Smooth muscle cell (in vitro differentiated cells): ENCODE measurements around the gene FLT1. TPM values are rescaled to one million over a fixed set of nuclear protein-coding genes. Genes with fewer than 3 reads are reported as not detected.

Experiments used
- DNase-seq: peaks from one replicate; lab custom pipeline; 2025; ENCODE audit not compliant: unreplicated experiment; lab: John Stamatoyannopoulos, UW
- H2AFZ ChIP-seq: fragments of 200-600 bp; sonication (generic); 2 replicates; pipeline ENCODE4 v1.6.0; 2016; ENCODE audit warnings: antibody characterized with exemption, low read depth, mild to moderate bottlenecking
- H3F3A ChIP-seq: fragments of 200-600 bp; sonication (generic); 2 replicates; pipeline ENCODE4 v1.6.0; 2017; ENCODE audit warnings: antibody characterized with exemption, low read depth
- H3K27ac ChIP-seq: fragments of 200-600 bp; sonication (generic); 2 replicates; pipeline ENCODE4 v1.5.1; 2016; ENCODE audit warnings: low read depth, mild to moderate bottlenecking
- H3K27me3 ChIP-seq: fragments of 200-600 bp; sonication (generic); 2 replicates; pipeline ENCODE4 v1.6.1; 2016; ENCODE audit warnings: low read depth, mild to moderate bottlenecking
- H3K36me3 ChIP-seq: fragments of 200-600 bp; sonication (generic); 2 replicates; pipeline ENCODE4 v1.5.1; 2016; ENCODE audit warnings: low read depth
- H3K4me1 ChIP-seq: fragments of 200-600 bp; sonication (generic); 2 replicates; pipeline ENCODE4 v1.5.1; 2016; ENCODE audit warnings: low read depth
- H3K4me2 ChIP-seq: fragments of 200-600 bp; sonication (generic); 2 replicates; pipeline ENCODE4 v1.6.0; 2016; ENCODE audit warnings: mild to moderate bottlenecking
- H3K4me3 ChIP-seq: fragments of 200-600 bp; sonication (generic); 2 replicates; pipeline ENCODE4 v1.5.1; 2016; ENCODE audit warnings: mild to moderate bottlenecking
- H3K79me2 ChIP-seq: fragments of 200-600 bp; sonication (generic); 2 replicates; pipeline ENCODE4 v1.6.0; 2016; ENCODE audit warnings: low read depth, mild to moderate bottlenecking
- H3K9ac ChIP-seq: fragments of 200-600 bp; sonication (generic); 2 replicates; pipeline ENCODE4 v1.6.0; 2016; ENCODE audit warnings: low read depth
- H3K9me3 ChIP-seq: fragments of 200-600 bp; sonication (generic); replicated peaks from 2 replicates; pipeline ENCODE4 v1.5.1; 2016; ENCODE audit warnings: low read depth
- H4K20me1 ChIP-seq: fragments of 200-600 bp; sonication (generic); 2 replicates; pipeline ENCODE4 v1.6.0; 2016; ENCODE audit warnings: low read depth
- CTCF ChIP-seq: fragments of 200-600 bp; sonication (generic); IDR thresholded peaks from 2 replicates; pipeline ENCODE4 v1.5.1; 2017; ENCODE audit warnings: borderline replicate concordance, mild to moderate bottlenecking, antibody characterized with exemption; ENCODE audit not compliant: insufficient read depth, poor library complexity, severe bottlenecking
- WGBS: methylation state at CpG from one replicate; pipeline ENCODE4 v1.1.7; 2016; ENCODE audit warnings: low lambda C conversion rate; 5-methylcytosine and 5-hydroxymethylcytosine counted together
- polyA plus RNA-seq: library from polyadenylated mRNA; unstranded; fragments of >200 nt; fragmentation: Nextera tagmentation; extraction: Ambion mirVana; gene quantifications from 2 replicates; pipeline ENCODE4 v1.2.1, GENCODE V29; 2016
- total RNA-seq: library from RNA; depleted of rRNA; stranded (reverse); fragments of >200 nt; gene quantifications from 2 replicates; pipeline ENCODE4 v1.2.3, GENCODE V29; 2014

Gene FLT1
- total and polyA plus RNA-seq, 2 experiments from 2014 or later = 495 to 738 TPM

DNA sequence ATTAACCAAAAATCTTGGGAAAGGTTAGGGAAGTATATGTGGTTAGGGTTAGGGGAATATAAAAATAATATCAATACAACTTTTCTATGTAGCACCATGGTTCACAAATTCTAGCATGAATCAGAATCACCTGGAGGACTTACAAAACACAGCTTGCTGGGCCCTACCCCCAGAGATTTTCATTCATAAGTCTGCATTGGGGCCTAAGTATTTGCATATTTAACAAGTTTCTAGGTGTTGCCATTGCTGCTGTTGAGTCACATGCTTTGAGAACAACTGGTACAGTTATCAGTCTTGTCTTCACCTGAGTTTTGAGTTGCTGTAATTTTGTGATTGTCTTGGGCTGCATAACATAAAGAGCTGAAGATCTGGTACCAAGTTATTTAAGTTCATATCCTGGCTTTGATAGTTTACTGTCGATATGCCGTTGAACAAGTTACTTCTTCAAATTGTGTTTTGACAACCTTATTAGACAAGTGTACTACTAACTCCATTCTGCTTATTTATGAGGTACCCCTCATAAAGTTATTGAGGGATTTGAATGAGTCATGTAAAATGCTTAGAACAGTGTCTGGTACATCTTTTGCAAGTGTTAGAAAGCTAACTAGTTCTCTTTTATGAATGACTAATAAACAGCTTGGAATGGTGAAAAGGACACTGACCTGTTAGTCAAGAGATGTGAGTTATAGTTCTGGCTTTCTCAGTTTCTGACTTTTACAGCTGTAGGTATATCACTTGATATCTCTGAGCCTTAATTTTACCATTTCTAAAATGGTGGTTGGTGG is 223.7 kb downstream of the FLT1 start:
- peaks cover 8% of the 10 kb centered on the region for H4K20me1 ChIP-seq
- no peak overlapping the region for H2AFZ ChIP-seq
- DNase-seq = no peak
- H3K4me2 ChIP-seq = no peak overlapping the region
- H3K4me3 ChIP-seq = no peak overlapping the region
- H3K27ac ChIP-seq = no peak overlapping the region
- no peak for TF ChIP-seq CTCF
- 100% methylated on average over 2 of the region's 2 CpGs for WGBS
- H3K27me3 ChIP-seq = no peaks in the 10 kb centered on the region
- no peaks in the 10 kb centered on the region for H3K4me1 ChIP-seq
- H3K79me2 ChIP-seq = no peaks in the 10 kb centered on the region
- H3K9ac ChIP-seq = no peak overlapping the region
- H3K9me3 ChIP-seq = no peaks in the 10 kb centered on the region
- no peaks in the 10 kb centered on the region for H3K36me3 ChIP-seq
- H3F3A ChIP-seq = no peaks in the 10 kb centered on the region

GRCh38 chr13:28268800-28269223 is 226.1 kb downstream of the FLT1 start:
- Histone ChIP-seq H3K4me1 (no peaks in the 10 kb centered on the region), H3F3A (no peaks in the 10 kb centered on the region), H3K4me3 (no peak overlapping the region), H3K4me2 (no peak overlapping the region), H3K36me3 (no peaks in the 10 kb centered on the region), H3K79me2 (no peaks in the 10 kb centered on the region), H3K27me3 (no peaks in the 10 kb centered on the region), H3K9ac (no peak overlapping the region), H4K20me1 (peaks cover 8% of the 10 kb centered on the region), H3K9me3 (no peaks in the 10 kb centered on the region), H2AFZ (no peak overlapping the region), H3K27ac (no peak overlapping the region)
- TF ChIP-seq CTCF = no peak
- no peak for DNase-seq

- H3K4me3 ChIP-seq = no peak overlapping the region
- H3K9ac ChIP-seq = no peak overlapping the region
- TF ChIP-seq CTCF = no peak
- over 99% methylated on average over 4 of the region's 4 CpGs for WGBS
- no peak for DNase-seq
- H3K4me2 ChIP-seq = no peak overlapping the region
- H3K27me3 ChIP-seq = no peaks in the 10 kb centered on the region
- peaks cover 8% of the 10 kb centered on the region for H4K20me1 ChIP-seq
- H3K9me3 ChIP-seq = no peaks in the 10 kb centered on the region
- no peaks in the 10 kb centered on the region for H3K4me1 ChIP-seq
- peaks cover 7% of the 10 kb centered on the region for H3K36me3 ChIP-seq
- H3K79me2 ChIP-seq = no peaks in the 10 kb centered on the region
- H3F3A ChIP-seq = no peaks in the 10 kb centered on the region
- no peak overlapping the region for H3K27ac ChIP-seq
- no peak overlapping the region for H2AFZ ChIP-seq
Measured at GRCh38 chr13:28267497-28267896, 227.4 kb downstream of the FLT1 start.

DNA sequence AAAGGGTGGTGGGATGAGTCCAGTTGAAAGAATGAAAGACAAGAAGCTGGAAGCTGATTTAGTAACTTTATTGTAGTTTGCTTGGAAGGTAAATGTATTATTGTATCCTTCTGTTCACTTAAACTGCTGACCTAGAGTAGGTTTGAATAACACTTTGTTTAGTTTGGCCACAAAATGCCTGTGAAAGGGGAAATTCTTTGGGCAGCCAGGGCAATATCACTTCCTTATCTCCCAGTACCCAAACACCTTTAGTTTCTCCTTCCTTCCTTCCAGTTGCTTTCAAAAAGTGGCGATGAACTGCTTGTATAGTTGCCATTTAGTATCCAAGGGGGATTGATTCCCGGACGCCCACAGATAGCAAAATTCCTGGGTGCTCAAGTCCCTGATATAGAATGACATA is 236.5 kb downstream of the FLT1 start:
- Histone ChIP-seq H3K27ac (no peak overlapping the region), H3K4me3 (no peak overlapping the region), H3K9me3 (no peaks in the 10 kb centered on the region), H3K4me1 (no peaks in the 10 kb centered on the region), H3K4me2 (no peak overlapping the region), H3F3A (no peaks in the 10 kb centered on the region), H3K36me3 (peaks cover 28% of the 10 kb centered on the region), H3K79me2 (no peaks in the 10 kb centered on the region), H2AFZ (no peak overlapping the region), H3K9ac (no peak overlapping the region), H4K20me1 (peaks cover 5% of the 10 kb centered on the region), H3K27me3 (no peaks in the 10 kb centered on the region)
- 97% methylated on average over 3 of the region's 3 CpGs for WGBS
- DNase-seq = no peak
- TF ChIP-seq CTCF = no peak
